Inflammatory macrophage treated with lipopolysaccharide for 4 hours (primary cell): ENCODE measurements around the gene BAG2.
A peak's percentile ranks its signal among the peaks of the same experiment; 100 is the strongest.

ENCODE experiments used
- DNase-seq: peaks from one replicate; pipeline ENCODE4 v3.0.0-alpha.2; 2020

Gene BAG2

DNA sequence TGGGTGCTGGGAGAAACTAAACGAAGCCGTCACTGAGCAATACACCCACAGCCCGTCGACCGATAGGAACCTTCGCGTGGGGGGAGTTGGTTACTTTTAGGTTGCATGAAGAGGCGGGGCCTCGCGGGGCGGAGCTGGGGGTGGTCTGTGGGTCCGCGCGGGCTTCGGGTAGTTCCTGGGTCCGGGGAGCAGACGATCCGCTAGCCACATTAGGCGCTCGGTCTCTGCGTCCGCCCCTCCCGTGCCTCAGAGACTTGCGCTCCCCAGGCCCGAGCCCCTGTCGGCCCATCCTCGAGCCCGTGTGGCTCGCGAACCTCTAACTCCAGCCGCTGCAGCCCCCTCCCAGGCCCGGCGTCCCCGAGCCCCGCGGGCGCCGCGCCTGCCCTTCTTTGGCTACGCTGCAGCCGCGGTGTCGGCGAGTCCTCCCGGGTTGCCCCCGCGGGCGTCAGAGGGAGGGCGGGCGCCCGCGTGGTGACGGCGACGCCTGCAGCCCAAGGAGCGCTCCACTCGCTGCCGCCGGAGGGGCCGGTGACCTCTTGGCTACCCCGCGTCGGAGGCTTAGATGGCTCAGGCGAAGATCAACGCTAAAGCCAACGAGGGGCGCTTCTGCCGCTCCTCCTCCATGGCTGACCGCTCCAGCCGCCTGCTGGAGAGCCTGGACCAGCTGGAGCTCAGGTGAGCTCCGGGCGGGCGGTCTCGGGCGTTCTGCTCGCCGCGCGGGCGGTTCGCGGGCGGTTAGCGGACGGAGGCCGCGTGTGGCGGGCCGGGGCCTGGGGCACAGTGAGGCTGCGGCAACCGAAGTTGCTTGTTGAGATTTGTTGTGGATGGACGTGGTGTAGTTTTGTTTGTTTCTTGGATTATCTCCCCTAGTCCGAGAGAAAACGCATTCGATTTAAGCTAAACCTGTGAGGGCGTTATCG lies at the start of gene BAG2:
BAG2 (plus strand) TSS at position 191 of the 920 bp plus-strand sequence; CDS start at position 563, 372 bp downstream.
- DNase-seq = peak; percentile 78

- no peak for DNase-seq
Observed at GRCh38 chr6:57123111-57123510, 49.0 kb upstream of the BAG2 start.

- DNase-seq = no peak
Observed at GRCh38 chr6:57127763-57128162, 44.4 kb upstream of the BAG2 start.

DNA sequence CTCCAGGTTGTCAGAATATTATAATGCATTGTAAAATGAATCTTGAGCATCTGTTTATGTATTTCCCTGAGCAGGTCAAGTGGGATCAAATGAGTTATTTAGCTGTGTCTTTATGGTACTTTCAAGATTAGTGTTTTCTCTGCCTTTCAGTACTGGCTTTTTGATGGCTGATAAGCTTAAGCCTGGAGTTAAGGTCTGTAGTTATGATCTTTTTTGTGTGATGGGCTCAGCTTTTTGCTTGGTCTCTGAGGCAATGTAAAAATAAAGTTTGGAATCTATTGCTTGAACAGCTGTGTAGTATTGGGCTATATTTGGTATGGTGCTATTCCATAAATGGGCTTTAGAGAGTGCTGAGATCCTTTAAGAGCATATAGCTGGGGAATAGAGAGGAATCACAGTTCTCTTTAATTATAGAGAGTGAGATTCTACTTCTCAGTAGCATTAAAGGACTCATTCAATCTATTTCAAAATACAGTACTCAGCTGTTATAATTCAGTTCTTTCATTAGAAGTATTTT lies 41.4 kb upstream of the BAG2 start:
- DNase-seq = no peak

GRCh38 chr6:57134954-57135353 lies 37.2 kb upstream of the BAG2 start:
- DNase-seq = no peak

GRCh38 chr6:57135885-57136284 lies 36.2 kb upstream of the BAG2 start:
- no peak for DNase-seq

GRCh38 chr6:57137350-57137749 lies 34.8 kb upstream of the BAG2 start:
- no peak for DNase-seq

DNA sequence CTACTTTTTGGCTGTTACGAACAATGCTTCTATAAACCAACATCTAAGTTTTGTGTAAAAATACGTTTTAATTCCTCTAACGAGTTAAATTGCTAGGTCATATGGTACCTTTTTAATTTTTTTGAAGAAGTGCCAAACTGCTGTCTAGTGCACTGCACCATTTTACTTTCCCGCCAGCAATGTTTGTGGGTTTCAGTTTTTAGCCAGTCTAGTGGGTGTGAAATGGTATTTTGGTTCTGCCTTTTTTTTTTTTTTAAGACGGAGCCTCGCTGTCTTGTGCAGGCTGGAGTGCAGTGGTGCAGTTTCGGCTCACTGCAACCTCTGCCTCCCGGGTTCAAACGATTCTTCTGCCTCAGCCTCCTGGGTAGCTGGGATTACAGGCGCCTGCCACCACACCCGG lies 34.1 kb upstream of the BAG2 start:
- DNase-seq = no peak

DNA sequence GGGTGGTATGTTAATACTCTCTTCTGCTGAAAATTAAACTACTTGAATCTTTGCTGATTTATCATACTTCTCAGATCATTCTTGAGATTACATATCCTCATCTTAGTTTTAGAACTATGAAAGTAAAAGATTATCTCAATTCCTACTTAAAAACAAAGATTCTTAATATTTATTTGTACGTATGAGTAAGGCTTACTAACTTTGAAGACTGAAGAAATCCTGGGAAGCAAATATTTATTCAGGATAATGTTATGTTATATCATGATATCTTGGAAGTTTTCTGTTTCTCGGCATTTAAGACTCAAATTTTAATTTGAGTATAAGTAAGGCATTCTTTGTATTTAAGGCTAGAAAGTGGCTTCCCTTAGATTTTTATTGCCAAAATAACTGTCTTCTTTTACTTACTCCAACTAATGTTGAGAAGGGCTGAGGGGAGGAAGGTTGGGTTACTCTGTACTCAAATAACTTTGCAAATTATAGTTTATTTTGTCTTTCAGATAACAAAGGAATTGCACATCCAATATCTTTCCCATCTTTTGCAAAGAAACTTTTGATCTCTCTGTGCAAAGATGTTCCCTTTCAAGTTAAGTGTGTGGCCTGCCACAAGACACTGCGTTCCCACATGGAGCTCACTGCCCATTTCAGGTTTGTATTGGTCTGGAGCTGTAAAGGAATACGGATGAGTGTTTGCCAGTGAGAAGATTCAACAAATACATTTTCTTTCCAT lies 30.5 kb upstream of the BAG2 start:
- DNase-seq = no peak

DNA sequence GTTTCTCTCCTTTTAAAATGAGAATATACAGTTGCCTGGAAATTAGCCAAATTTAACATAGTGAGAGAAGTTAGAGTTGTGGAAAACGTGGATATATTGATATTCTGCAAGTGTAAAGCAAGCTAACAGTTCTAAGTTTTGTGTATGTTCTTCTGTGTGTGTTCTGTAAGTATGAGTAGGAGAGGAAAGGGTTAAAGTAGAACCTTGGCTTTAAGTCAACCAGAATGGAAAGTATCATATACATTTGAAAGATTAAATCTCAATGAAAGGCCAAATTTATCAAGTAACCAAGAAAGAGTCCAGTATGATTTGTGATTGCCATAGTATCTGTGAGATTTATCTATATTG lies 30.0 kb upstream of the BAG2 start:
- DNase-seq = no peak

DNA sequence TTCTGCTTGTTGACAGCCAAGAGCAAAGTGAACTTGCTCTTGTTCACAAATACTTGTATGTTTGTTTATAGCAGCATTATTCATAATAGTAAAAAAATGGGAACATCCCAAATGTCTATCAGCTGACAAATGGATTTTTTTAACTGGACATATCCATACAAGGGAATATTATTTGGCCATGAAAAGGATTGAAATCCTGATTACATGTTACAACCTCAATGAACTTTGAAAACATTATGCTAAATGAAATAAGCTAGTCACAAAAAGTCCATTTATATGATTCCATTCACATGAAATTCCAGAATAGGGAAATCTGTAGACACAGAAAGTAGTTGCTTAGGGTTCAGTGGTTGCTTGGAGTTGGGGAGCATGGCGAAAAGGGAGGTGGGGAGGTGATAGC lies 28.4 kb upstream of the BAG2 start:
- DNase-seq = no peak

DNA sequence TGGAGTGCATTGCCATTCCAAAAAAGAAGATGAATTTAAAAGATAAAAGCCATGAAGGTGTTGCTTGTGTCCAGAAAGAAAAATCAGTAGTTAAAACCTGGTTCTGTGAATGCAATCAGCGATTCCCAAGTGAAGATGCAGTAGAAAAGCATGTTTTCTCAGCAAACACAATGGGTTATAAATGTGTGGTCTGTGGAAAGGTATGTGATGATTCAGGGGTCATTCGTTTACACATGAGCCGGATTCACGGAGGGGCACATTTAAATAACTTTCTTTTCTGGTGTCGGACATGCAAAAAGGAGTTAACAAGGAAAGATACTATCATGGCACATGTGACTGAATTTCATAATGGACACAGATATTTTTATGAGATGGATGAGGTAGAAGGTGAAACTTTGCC lies 24.7 kb upstream of the BAG2 start:
- no peak for DNase-seq

DNA sequence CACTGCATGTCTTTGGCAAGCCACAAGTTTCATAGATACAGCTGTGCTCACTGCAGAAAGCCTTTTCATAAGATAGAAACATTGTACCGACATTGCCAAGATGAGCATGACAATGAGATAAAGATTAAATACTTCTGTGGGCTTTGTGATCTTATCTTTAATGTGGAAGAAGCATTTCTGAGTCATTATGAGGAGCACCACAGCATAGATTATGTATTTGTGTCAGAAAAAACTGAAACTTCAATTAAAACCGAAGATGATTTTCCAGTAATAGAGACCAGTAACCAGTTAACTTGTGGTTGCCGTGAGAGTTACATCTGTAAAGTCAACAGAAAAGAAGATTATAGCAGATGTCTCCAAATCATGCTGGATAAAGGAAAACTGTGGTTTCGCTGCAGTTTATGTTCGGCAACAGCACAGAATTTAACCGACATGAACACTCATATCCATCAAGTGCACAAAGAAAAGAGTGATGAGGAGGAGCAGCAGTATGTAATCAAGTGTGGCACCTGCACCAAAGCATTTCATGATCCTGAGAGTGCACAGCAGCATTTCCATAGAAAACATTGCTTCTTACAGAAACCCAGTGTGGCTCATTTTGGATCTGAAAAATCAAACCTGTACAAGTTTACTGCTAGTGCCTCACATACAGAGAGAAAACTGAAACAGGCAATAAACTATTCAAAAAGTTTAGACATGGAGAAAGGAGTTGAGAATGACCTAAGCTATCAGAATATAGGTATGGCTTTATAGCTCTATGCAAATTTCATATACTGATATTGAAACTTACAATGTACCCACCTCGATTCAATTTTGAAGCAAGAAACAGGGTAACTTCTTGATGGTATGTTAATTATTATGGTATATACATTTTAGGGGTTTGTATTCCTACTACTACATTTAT lies 23.9 kb upstream of the BAG2 start:
- no peak for DNase-seq

DNA sequence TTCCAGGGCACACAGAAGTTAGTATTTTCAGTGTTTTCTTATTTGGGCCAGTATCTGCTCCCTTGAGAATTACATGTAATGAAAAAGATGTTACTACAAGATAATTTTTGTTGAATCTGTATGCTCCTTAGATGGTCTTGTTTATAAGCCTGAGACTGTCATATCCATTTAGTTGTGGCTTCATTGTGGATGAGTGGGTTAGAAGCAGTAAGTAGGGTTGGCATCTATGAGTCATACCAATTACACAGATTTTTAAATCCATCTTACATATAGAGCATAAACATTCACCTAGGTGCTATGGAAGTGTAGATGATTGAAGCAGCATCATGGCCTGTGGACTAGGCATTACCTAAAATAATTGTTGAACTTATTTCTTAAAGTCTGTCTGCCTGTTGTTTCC lies 13.5 kb upstream of the BAG2 start:
- DNase-seq = no peak

DNA sequence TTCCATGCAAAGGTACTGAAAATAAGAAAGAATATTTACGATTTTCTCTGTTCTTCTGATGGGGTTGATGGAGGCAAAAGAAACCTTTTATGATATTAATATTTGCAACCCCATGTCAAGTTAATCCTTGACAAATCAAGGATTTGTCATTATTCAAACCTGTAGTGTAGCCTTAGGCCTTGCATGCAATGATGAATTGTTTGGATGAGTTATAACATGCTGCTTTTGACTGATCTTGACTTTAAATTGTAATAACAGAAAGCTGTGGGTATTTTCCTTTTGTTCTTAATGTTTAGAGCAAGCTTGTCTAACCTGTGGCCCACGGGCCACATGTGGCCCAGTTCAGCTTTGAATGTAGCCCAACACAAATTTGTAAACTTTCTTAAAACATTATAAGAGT lies 13.0 kb upstream of the BAG2 start:
- no peak for DNase-seq

- no peak for DNase-seq
Observed at GRCh38 chr6:57162028-57162427, 10.1 kb upstream of the BAG2 start.

DNA sequence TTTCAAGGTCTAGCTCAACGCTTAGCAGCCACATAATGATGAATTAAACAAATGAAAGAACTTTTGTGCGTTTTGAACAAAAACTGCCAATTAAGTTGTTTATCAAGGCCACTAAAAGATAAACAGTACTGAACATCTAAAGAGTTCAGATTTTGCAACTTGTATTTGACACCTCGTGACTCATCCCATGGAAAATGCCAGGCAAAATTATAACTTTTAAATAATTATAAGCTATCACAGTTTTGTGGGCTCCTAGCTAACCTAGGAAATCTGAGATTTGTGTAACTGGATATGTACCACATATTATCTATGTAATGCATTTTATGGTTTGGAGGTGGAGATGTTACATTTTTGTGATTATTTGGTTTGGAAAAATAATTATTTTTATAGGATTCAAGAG lies 9.6 kb upstream of the BAG2 start:
- no peak for DNase-seq

GRCh38 chr6:57163956-57164355 lies 8.2 kb upstream of the BAG2 start:
- DNase-seq = no peak

DNA sequence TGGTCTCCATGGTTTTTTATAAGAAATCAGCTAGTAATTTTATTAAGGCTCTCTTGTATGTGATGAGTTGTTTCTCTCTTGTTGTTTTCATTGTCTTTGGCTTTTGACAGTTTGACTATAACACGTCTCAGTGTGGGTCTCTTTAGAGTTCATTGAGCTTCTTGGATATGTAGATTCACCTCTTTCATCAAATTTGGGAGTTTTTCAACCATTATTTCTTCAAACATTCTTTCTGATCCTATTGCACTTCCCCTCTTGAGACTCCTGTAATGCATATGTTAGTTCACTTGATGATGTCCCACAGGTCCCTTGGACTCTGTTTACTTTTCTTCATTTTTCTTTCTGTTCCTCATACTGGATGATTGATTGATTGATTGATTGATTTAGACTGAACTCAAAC lies 7.0 kb upstream of the BAG2 start:
- no peak for DNase-seq

GRCh38 chr6:57173056-57173885 lies 1.1 kb downstream of the BAG2 start:
- peak; percentile 4 for DNase-seq

- DNase-seq = peak; percentile 23
Observed at GRCh38 chr6:57173886-57174510, 1.9 kb downstream of the BAG2 start.

DNA sequence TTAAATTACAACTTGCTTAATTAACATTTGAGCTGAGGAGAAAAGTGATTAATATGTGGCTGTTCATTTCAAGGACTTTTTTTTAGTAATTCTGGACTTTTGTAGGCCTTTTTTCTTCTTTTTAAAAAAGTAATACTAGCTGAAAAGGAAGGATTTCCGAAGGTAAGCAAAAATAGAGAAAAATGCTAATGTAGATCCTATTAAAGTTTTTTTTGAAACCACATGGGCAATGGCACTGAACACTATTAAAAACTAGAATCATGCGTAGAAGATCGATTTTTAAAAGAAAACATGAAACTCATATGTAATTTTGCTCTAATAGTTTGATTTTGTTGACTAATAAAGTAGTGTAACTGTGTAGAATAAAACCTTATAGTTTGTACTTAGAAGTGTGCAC lies 2.4 kb downstream of the BAG2 start:
- DNase-seq = no peak
